Brain microvascular endothelial cell (primary cell): ENCODE data around the gene CAPN2.
A peak's percentile ranks its signal among the peaks of the same experiment; 100 is the strongest.

Experiments used
- DNase-seq: peaks from one replicate; pipeline ENCODE4 v3.0.0-alpha.2; 2020
- H3K27ac ChIP-seq: fragments of 250-450 bp; sonication (Bioruptor Pico); 2 replicates; pipeline ENCODE4 v1.5.1; 2020; ENCODE audit warnings: mild to moderate bottlenecking, moderate library complexity
- H3K27me3 ChIP-seq: fragments of 250-450 bp; sonication (Bioruptor Pico); replicated peaks from 2 replicates; pipeline ENCODE4 v1.5.1; 2020; ENCODE audit warnings: mild to moderate bottlenecking
- H3K36me3 ChIP-seq: fragments of 250-450 bp; sonication (Bioruptor Pico); replicated peaks from 2 replicates; pipeline ENCODE4 v1.5.1; 2020; ENCODE audit warnings: mild to moderate bottlenecking
- H3K4me3 ChIP-seq: 2 replicates; pipeline ENCODE4 v1.5.1; 2011; ENCODE audit warnings: low read depth, mild to moderate bottlenecking, control low read depth, low read length, moderate library complexity
- CTCF ChIP-seq: IDR thresholded peaks from 2 replicates; pipeline ENCODE4 v1.5.1; 2011; ENCODE audit warnings: low read depth, mild to moderate bottlenecking, moderate library complexity, low read length, control low read depth, inconsistent platforms; ENCODE audit errors: missing control alignments
- in situ Hi-C: cut with HindIII; loops from 2 replicates; pipeline ENCODE4 v1.10.0; 2017; ENCODE audit warnings: low sequenced_read_pairs, low pct_ligation_motif_present

CAPN2 gene

DNA sequence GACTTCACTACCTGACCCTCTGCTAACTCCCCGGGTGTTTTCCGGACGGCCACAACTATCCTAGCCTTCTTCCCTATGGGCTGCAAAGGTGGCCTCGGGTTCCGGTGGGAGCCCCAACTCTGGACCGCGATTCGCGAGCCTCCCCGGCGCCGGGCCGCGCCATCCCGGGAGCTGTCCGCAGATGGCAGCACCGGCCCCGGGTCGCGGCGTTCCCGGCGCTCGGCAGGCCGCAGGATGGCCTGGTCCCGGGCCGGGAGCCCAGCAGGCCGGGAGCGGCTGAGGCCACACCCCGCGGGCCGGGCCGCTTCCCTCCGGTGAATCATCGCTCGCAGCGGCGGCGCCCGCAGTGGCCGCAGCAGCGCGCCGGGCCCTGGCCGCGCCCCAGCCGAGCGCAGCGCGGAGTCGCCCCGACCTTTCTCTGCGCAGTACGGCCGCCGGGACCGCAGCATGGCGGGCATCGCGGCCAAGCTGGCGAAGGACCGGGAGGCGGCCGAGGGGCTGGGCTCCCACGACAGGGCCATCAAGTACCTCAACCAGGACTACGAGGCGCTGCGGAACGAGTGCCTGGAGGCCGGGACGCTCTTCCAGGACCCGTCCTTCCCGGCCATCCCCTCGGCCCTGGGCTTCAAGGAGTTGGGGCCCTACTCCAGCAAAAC is at the start of gene CAPN2:
TSS of gene CAPN2 (plus strand) at position 346 of the 656 bp plus-strand sequence. CDS start at position 448, 102 bp downstream.
- DNase-seq: no peak
- peak within 1 kb of the TSS; percentile 97 for H3K4me3 ChIP-seq
- peak; percentile 57 for TF ChIP-seq CTCF
- no peaks in the 10 kb centered on the region for H3K27me3 ChIP-seq
- H3K36me3 ChIP-seq: peaks cover 35% of the 10 kb centered on the region
- in situ Hi-C loops: no loop called here
- H3K27ac ChIP-seq: peak within 1 kb of the TSS; percentile 95

DNA sequence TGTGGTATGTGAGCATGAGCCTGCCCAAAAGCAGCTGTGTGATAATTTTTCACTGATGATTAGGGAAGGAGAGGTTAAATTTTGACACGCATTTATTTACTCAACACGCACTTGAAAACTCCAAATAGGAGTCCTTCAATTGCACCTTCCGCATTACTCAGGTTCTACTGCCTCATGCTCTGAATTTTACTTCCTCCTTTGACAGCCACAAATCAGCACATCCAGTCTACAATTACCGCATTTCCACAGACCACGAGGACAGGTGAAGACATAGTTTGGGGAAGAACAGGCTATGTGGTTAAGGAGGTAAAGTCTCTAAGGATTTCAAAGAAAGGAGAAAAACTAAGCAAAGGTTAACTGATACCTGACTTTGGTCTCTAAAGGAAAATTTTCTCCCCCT is 49.4 kb upstream of the CAPN2 start:
- Histone ChIP-seq H3K36me3 (no peaks in the 10 kb centered on the region), H3K27ac (no peak overlapping the region), H3K27me3 (no peaks in the 10 kb centered on the region), H3K4me3 (no peak overlapping the region)
- in situ Hi-C loops: no loop called here
- no peak for TF ChIP-seq CTCF
- DNase-seq: no peak

- no peak for DNase-seq
- in situ Hi-C loops: no loop called here
- Histone ChIP-seq H3K36me3 (no peaks in the 10 kb centered on the region), H3K4me3 (no peak overlapping the region), H3K27ac (no peak overlapping the region), H3K27me3 (no peaks in the 10 kb centered on the region)
- TF ChIP-seq CTCF: no peak
Observed at GRCh38 chr1:223664106-223664505, 48.2 kb upstream of the CAPN2 start.

GRCh38 chr1:223665592-223666312 is 46.6 kb upstream of the CAPN2 start, which contains the start of gene CAPN8:
TSS of gene CAPN8 (minus strand) at chr1:223665701. CDS start at chr1:223665646, 55 bp downstream.
- TF ChIP-seq CTCF: no peak
- Histone ChIP-seq H3K36me3 (no peaks in the 10 kb centered on the region), H3K27me3 (no peaks in the 10 kb centered on the region), H3K27ac (no peak within 1 kb of the TSS), H3K4me3 (no peak within 1 kb of the TSS)
- in situ Hi-C loops: no loop called here
- no peak for DNase-seq

DNA sequence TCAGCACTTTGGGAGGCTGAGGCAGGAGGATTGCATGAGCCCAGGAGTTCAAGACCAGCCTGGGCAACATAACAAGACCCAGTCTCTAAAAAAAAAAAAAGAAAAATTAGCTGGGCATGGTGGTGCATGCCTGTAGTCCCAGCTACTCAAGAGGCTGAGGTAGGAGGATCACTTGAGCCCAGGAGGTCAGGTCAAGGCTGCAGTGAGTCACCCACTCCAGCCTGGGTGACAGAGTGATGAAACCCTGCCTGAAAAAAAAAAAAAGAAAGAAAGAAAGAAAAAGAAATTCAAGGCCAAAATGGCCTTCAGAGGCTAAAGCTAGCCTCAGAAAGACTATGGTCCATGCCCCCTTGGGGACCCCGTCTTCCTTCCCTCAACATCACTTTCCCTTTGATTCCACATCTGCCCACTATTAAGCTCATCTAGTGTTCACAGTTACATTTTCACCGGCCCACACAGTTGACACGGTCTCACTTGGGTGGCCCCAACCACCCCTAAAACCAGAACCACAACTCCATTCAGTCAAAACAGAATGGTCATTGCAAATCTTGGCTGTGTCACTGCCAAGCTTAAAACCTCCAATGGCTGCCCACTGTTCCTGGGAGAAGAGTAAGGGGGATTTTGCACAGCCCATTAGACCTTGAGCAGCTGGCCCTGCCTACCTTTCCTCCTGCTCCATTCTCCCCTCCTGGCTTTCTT is 44.7 kb upstream of the CAPN2 start:
- H3K36me3 ChIP-seq: no peaks in the 10 kb centered on the region
- DNase-seq: no peak
- in situ Hi-C loops: no loop called here
- no peak overlapping the region for H3K4me3 ChIP-seq
- no peak overlapping the region for H3K27ac ChIP-seq
- no peaks in the 10 kb centered on the region for H3K27me3 ChIP-seq
- no peak for TF ChIP-seq CTCF
